HepG2 (cell line): Measurements from ENCODE around the gene HDGFL3. TPM values are rescaled to one million over a fixed set of nuclear protein-coding genes. Genes with fewer than 3 reads are reported as not detected.

Experiments used
- ATAC-seq: fragments of 200-7000 bp; cut with Tn5 transposase; 3 replicates; pipeline ENCODE4 v1.9.1; 2020; ENCODE audit warnings: mild to moderate bottlenecking, moderate library complexity
- BruUV-seq: library from RNA; stranded (reverse); fragments of 400-500 nt; replicated peaks from 2 replicates; lab custom pipeline; 2021; lab: Mats Ljungman, UMichigan
- CTCF ChIA-PET: fragments of 300-600 bp; formaldehyde crosslinking; extraction: SDS; loops from one replicate; lab custom pipeline; 2021; ENCODE audit warnings: low total read pairs, inconsistent platforms, low intra/inter-chr PET ratio; lab: Yijun Ruan, JAX
- POLR2A ChIA-PET: fragments of 350-600 bp; sonication (Branson Sonifier 250); formaldehyde crosslinking; loops from one replicate; lab custom pipeline; 2020; ENCODE audit warnings: antibody characterized with exemption, inconsistent platforms; lab: Yijun Ruan, JAX
- DNase-seq: peaks from one replicate; pipeline ENCODE4 v3.0.0-alpha.2; 2015; ENCODE audit warnings: low spot score
- FAIRE-seq: peaks from 3 replicates; lab custom pipeline; 2011; peaks lifted over from hg19 to GRCh38; lab: Jason Lieb, UNC
- H2AFZ ChIP-seq: one replicate; pipeline ENCODE4 v1.6.1; 2011; ENCODE audit warnings: low read length, inconsistent platforms
- H3K27ac ChIP-seq: fragments of 300-600 bp; 3 replicates; pipeline ENCODE4 v1.8.0; 2011; ENCODE audit warnings: mixed run types, mild to moderate bottlenecking, mixed read lengths, low read length, inconsistent platforms; ENCODE audit not compliant: insufficient read depth; ENCODE audit errors: extremely low read length
- H3K27me3 ChIP-seq, 2 experiments: fragments of 200-600 bp in 1 of 2; 2 replicates in 1 of 2; 3 replicates in 1 of 2; pipeline versions ENCODE4 v1.6.0 to v1.8.0; 2011; ENCODE audit warnings: low read length in 2 of 2, mild to moderate bottlenecking in 2 of 2, moderate library complexity in 2 of 2, inconsistent platforms in 1 of 2; ENCODE audit not compliant: insufficient read depth in 2 of 2, control insufficient read depth in 1 of 2
- H3K36me3 ChIP-seq, 2 experiments: fragments of 200-600 bp in 1 of 2; replicated peaks in 1 of 2; 2 replicates in 1 of 2; 3 replicates in 1 of 2; pipeline versions ENCODE4 v1.5.1 to v1.8.0; 2011; ENCODE audit warnings: low read length in 2 of 2, inconsistent platforms in 1 of 2; ENCODE audit not compliant: insufficient read depth in 2 of 2, control insufficient read depth in 1 of 2
- H3K4me1 ChIP-seq: 2 replicates; pipeline ENCODE4 v1.5.1; 2012; ENCODE audit warnings: low read length, inconsistent platforms; ENCODE audit not compliant: insufficient read depth
- H3K4me2 ChIP-seq: 2 replicates; pipeline ENCODE4 v1.6.0; 2011; ENCODE audit warnings: low read depth, low read length, inconsistent platforms
- H3K4me3 ChIP-seq, 3 experiments: fragments of 200-600 bp in 1 of 3; sonication (generic), shearing (Covaris generic) in 1 of 3; replicated peaks in 1 of 3; 2 replicates each; pipeline ENCODE4 v1.5.1; 2011 to 2016; ENCODE audit warnings: low read length in 3 of 3, inconsistent platforms in 2 of 3, low read depth in 2 of 3, mild to moderate bottlenecking in 2 of 3, control low read depth in 1 of 3, mixed read lengths in 1 of 3; ENCODE audit not compliant: insufficient read depth in 1 of 3
- H3K79me2 ChIP-seq: one replicate; pipeline ENCODE4 v1.6.1; 2011; ENCODE audit warnings: low read length, inconsistent platforms; ENCODE audit not compliant: insufficient read depth
- H3K9ac ChIP-seq: 2 replicates; pipeline ENCODE4 v1.6.0; 2011; ENCODE audit warnings: mild to moderate bottlenecking, low read depth, low read length, inconsistent platforms; ENCODE audit not compliant: insufficient read depth
- H3K9me3 ChIP-seq: 2 replicates; pipeline ENCODE4 v1.5.1; 2012; ENCODE audit warnings: mild to moderate bottlenecking, low read length
- H4K20me1 ChIP-seq: 2 replicates; pipeline ENCODE4 v1.6.0; 2011; ENCODE audit warnings: inconsistent platforms, mild to moderate bottlenecking, low read length, moderate library complexity; ENCODE audit not compliant: insufficient read depth
- MAX ChIP-seq: IDR thresholded peaks from 2 replicates; pipeline ENCODE4 v1.6.1; 2012; ENCODE audit warnings: inconsistent platforms
- MXD4 ChIP-seq: IDR thresholded peaks from 2 replicates; pipeline ENCODE4 v1.6.1; 2016; ENCODE audit warnings: mild to moderate bottlenecking, missing biosample characterization, missing genetic modification reagents
- NR3C1 ChIP-seq: sonication (generic); formaldehyde crosslinking; IDR thresholded peaks from 2 replicates; pipeline ENCODE4 v1.4.0; 2020; ENCODE audit warnings: missing genetic modification reagents
- PCBP2 ChIP-seq: fragments of 200-400 bp; formaldehyde crosslinking; optimal IDR thresholded peaks from 2 replicates; pipeline ENCODE3; 2018; ENCODE audit warnings: low read length, low read depth; ENCODE audit not compliant: poor library complexity, severe bottlenecking
- PLSCR1 ChIP-seq: sonication (generic); formaldehyde crosslinking; IDR thresholded peaks from 2 replicates; pipeline ENCODE4 v1.5.0; 2020; ENCODE audit warnings: missing genetic modification reagents, mild to moderate bottlenecking, borderline replicate concordance
- PRDM4 ChIP-seq: sonication (generic); formaldehyde crosslinking; IDR thresholded peaks from 2 replicates; pipeline ENCODE4 v1.9.0; 2021; ENCODE audit warnings: missing genetic modification reagents, borderline replicate concordance
- STAT6 ChIP-seq: sonication (generic); formaldehyde crosslinking; IDR thresholded peaks from 2 replicates; pipeline ENCODE4 v1.4.0; 2020; ENCODE audit warnings: missing genetic modification reagents, mild to moderate bottlenecking, borderline replicate concordance
- ZBTB46 ChIP-seq: sonication (generic); formaldehyde crosslinking; IDR thresholded peaks from 2 replicates; pipeline ENCODE4 v1.4.0; 2020; ENCODE audit warnings: mild to moderate bottlenecking, missing genetic modification reagents, borderline replicate concordance
- WGBS: methylation state at CpG from one replicate; pipeline ENCODE4 v1.1.6; 2017; ENCODE audit warnings: low lambda C conversion rate; 5-methylcytosine and 5-hydroxymethylcytosine counted together
- in situ Hi-C: cut with HindIII; loops from 2 replicates; pipeline ENCODE4 v1.10.0; 2017; ENCODE audit warnings: low pct_unique_long_range_greater_than_20kb; ENCODE audit not compliant: extremely low pct_ligation_motif_present
- intact Hi-C: fragments of 100-400 bp; cut with micrococcal nuclease; formaldehyde crosslinking; loops from one replicate; pipeline ENCODE4 v1.10.0; 2022; ENCODE audit not compliant: unreplicated experiment
- polyA plus RNA-seq, 8 experiments: library from polyadenylated mRNA; depleted of rRNA in 3 of 8; stranded (reverse) in 7 of 8; unstranded in 1 of 8; fragments of >200 nt; fragmentation: Illumina TruSeq in 4 of 8; extraction: Trizol in 4 of 8; gene quantifications; 2 replicates each; pipeline versions ENCODE4 v1.2.1 to v1.2.3, GENCODE V29; 2011 to 2016; ENCODE audit warnings: low read depth in 4 of 8, missing spikeins in 1 of 8, mixed read lengths in 1 of 8; ENCODE audit not compliant: insufficient read depth in 1 of 8
- total RNA-seq, 5 experiments: library from RNA; depleted of rRNA; stranded (reverse); fragments of >200 nt; fragmentation: Illumina TruSeq; extraction: Trizol; gene quantifications; 2 replicates each; pipeline ENCODE4 v1.2.3, GENCODE V29; 2016; ENCODE audit warnings: low read depth in 1 of 5

The HDGFL3 gene
- total and polyA plus RNA-seq, 2 of the 13 experiments (the other 11 are each of a cell fraction or from before 2014, with no cell fraction given), result 0.07 to 0.09 TPM

GRCh38 chr15:83209333-83209732 is 1.7 kb upstream of the HDGFL3 start:
- DNase-seq, result peak; percentile 2
- Histone ChIP-seq H3K36me3 (no peaks in the 10 kb centered on the region), H3K79me2 (no peaks in the 10 kb centered on the region), H3K27me3 (peaks cover 3 to 35% of the 10 kb centered on the region in 2 experiments; a peak in 4 of 5 replicates), H3K4me3 (no peak overlapping the region), H3K4me2 (no peak overlapping the region), H2AFZ (no peak overlapping the region), H3K9me3 (no peaks in the 10 kb centered on the region), H3K9ac (no peak overlapping the region), H3K27ac (no peak overlapping the region), H4K20me1 (no peaks in the 10 kb centered on the region), H3K4me1 (no peaks in the 10 kb centered on the region)
- 22% methylated on average over 5 of the region's 5 CpGs for WGBS
- TF ChIP-seq ZBTB46 (CRISPR knock-in tag), result no peak
- no peak for TF ChIP-seq PLSCR1
- TF ChIP-seq PCBP2, result no peak
- TF ChIP-seq STAT6 (CRISPR knock-in tag), result no peak
- no peak for TF ChIP-seq MAX
- no peak for TF ChIP-seq PRDM4 (CRISPR knock-in tag)
- no peak for TF ChIP-seq MXD4 (CRISPR knock-in tag)
- no peak for TF ChIP-seq NR3C1 (CRISPR knock-in tag)
- peak; percentile 61 for ATAC-seq
- in situ Hi-C loops, result no loop called here
- POLR2A ChIA-PET, result no interaction called here
- intact Hi-C loops, result loop anchor here (5.0 kb wide), 1 partner anchor 142 kb away; the partner anchor contains the start of gene BTBD1
- no peak for FAIRE-seq
- CTCF ChIA-PET, result no interaction called here
- no TSS peak for BruUV-seq
